Activated T-cell treated with anti-CD3 and anti-CD28 coated beads, Interleukin-2, amount 50 U/mL, for 72 hours (primary cell): Measurements from ENCODE around the gene USP14. TPM values are rescaled to one million over a fixed set of nuclear protein-coding genes. Genes with fewer than 3 reads are reported as not detected.
A peak's percentile ranks its signal among the peaks of the same experiment; 100 is the strongest.

Experiments used
- ATAC-seq, 2 donors: fragments of 150-1000 bp; cut with Tn5 transposase; replicated peaks in 1 of 2; 2 replicates each; pipeline ENCODE4 v1.10.0; 2021; ENCODE audit warnings: moderate library complexity in 2 of 2, mild to moderate bottlenecking in 1 of 2
- DNase-seq, 2 donors: peaks; one replicate each; pipeline ENCODE4 v3.0.0; 2021 to 2022; ENCODE audit warnings: mixed read lengths in 1 of 2
- H3K27ac Mint-ChIP-seq: one replicate; pipeline ENCODE4 v1.8.0; 2022; ENCODE audit warnings: mild to moderate bottlenecking, moderate library complexity, mixed read lengths
- H3K27me3 Mint-ChIP-seq: one replicate; pipeline ENCODE4 v1.8.0; 2022; ENCODE audit warnings: low read depth, mixed read lengths
- H3K36me3 Mint-ChIP-seq, 2 donors: one replicate each; pipeline ENCODE4 v1.8.0; 2022; ENCODE audit warnings: mixed read lengths in 2 of 2, mild to moderate bottlenecking in 1 of 2; ENCODE audit not compliant: insufficient read depth in 2 of 2
- H3K4me1 Mint-ChIP-seq: one replicate; pipeline ENCODE4 v1.8.0; 2022; ENCODE audit warnings: low read depth, mixed read lengths
- H3K4me3 Mint-ChIP-seq, 2 donors: one replicate each; pipeline ENCODE4 v1.8.0; 2022; ENCODE audit warnings: mild to moderate bottlenecking in 2 of 2, mixed read lengths in 2 of 2, moderate library complexity in 2 of 2
- H3K9me3 Mint-ChIP-seq, 2 donors: one replicate each; pipeline ENCODE4 v1.8.0; 2022; ENCODE audit warnings: mixed read lengths in 2 of 2
- total RNA-seq, 2 donors: library from RNA; stranded (reverse); gene quantifications; one replicate each; pipeline ENCODE4 v1.2.3, GENCODE V29; 2022

USP14 gene
- total RNA-seq, 2 donors from 2014 or later = 65.1 to 80.4 TPM

- H3K27ac Mint-ChIP-seq = peak overlapping the region; percentile 34
- no peak for ATAC-seq
- no peak overlapping the region for H3K4me3 Mint-ChIP-seq
- DNase-seq = no peak
- no peaks in the 10 kb centered on the region for H3K9me3 Mint-ChIP-seq
- H3K36me3 Mint-ChIP-seq = peaks cover 4 to 16% of the 10 kb centered on the region in 2 donors
- H3K27me3 Mint-ChIP-seq = no peaks in the 10 kb centered on the region
- H3K4me1 Mint-ChIP-seq = peaks cover 4% of the 10 kb centered on the region
These were observed 25.4 kb downstream of the USP14 start for GRCh38 chr18:183769-184168.

GRCh38 chr18:189254-189653 lies 30.9 kb downstream of the USP14 start:
- H3K4me3 Mint-ChIP-seq = no peak overlapping the region
- H3K27me3 Mint-ChIP-seq = no peaks in the 10 kb centered on the region
- H3K9me3 Mint-ChIP-seq = no peaks in the 10 kb centered on the region
- DNase-seq (no peak), ATAC-seq (no peak)
- no peak overlapping the region for H3K27ac Mint-ChIP-seq
- peaks cover 4% of the 10 kb centered on the region for H3K4me1 Mint-ChIP-seq
- H3K36me3 Mint-ChIP-seq = peaks cover 1 to 8% of the 10 kb centered on the region in 2 donors

- H3K27me3 Mint-ChIP-seq = no peaks in the 10 kb centered on the region
- ATAC-seq (no peak), DNase-seq (no peak)
- H3K36me3 Mint-ChIP-seq = peaks cover 4 to 15% of the 10 kb centered on the region in 2 donors
- H3K27ac Mint-ChIP-seq = no peak overlapping the region
- no peaks in the 10 kb centered on the region for H3K9me3 Mint-ChIP-seq
- H3K4me1 Mint-ChIP-seq = peaks cover 4% of the 10 kb centered on the region
- no peak overlapping the region for H3K4me3 Mint-ChIP-seq
These were observed 33.4 kb downstream of the USP14 start for GRCh38 chr18:191725-192124.

GRCh38 chr18:192801-193200 lies 34.4 kb downstream of the USP14 start:
- H3K27me3 Mint-ChIP-seq = no peaks in the 10 kb centered on the region
- DNase-seq (no peak), ATAC-seq (no peak)
- no peak overlapping the region for H3K27ac Mint-ChIP-seq
- H3K4me1 Mint-ChIP-seq = peaks cover 4% of the 10 kb centered on the region
- H3K9me3 Mint-ChIP-seq = no peaks in the 10 kb centered on the region
- H3K4me3 Mint-ChIP-seq = no peak overlapping the region
- peaks cover 4 to 15% of the 10 kb centered on the region in 2 donors for H3K36me3 Mint-ChIP-seq

- ATAC-seq (no peak), DNase-seq (no peak)
- Mint-ChIP-seq H3K27ac (no peak overlapping the region), H3K27me3 (no peaks in the 10 kb centered on the region), H3K36me3 (peaks cover 2 to 9% of the 10 kb centered on the region in 2 donors), H3K4me3 (no peak overlapping the region), H3K9me3 (no peaks in the 10 kb centered on the region), H3K4me1 (peaks cover 4% of the 10 kb centered on the region)
These were observed 37.3 kb downstream of the USP14 start for GRCh38 chr18:195651-196050.

GRCh38 chr18:199214-199613 lies 40.9 kb downstream of the USP14 start:
- Mint-ChIP-seq H3K27me3 (no peaks in the 10 kb centered on the region), H3K4me3 (no peak overlapping the region), H3K4me1 (no peaks in the 10 kb centered on the region), H3K9me3 (no peaks in the 10 kb centered on the region), H3K27ac (no peak overlapping the region), H3K36me3 (peaks cover 2 to 15% of the 10 kb centered on the region in 2 donors)
- ATAC-seq (no peak), DNase-seq (no peak)

- Mint-ChIP-seq H3K36me3 (peaks cover 2 to 15% of the 10 kb centered on the region in 2 donors), H3K27me3 (no peaks in the 10 kb centered on the region)
These were observed 41.4 kb downstream of the USP14 start for GRCh38 chr18:199768-200167.

GRCh38 chr18:210075-210474 lies 51.7 kb downstream of the USP14 start:
- ATAC-seq = no peak
- Mint-ChIP-seq H3K27ac (peak overlapping the region; percentile 51), H3K36me3 (peaks cover 11 to 40% of the 10 kb centered on the region in 2 donors), H3K9me3 (no peaks in the 10 kb centered on the region), H3K4me3 (no peak overlapping the region), H3K4me1 (no peaks in the 10 kb centered on the region), H3K27me3 (no peaks in the 10 kb centered on the region)
- no peak for DNase-seq

More at GRCh38 chr18:199768-200167, 41.4 kb downstream of the USP14 start:
- Mint-ChIP-seq H3K4me1 (no peaks in the 10 kb centered on the region), H3K9me3 (no peaks in the 10 kb centered on the region), H3K4me3 (no peak overlapping the region), H3K27ac (no peak overlapping the region)
- DNase-seq (no peak), ATAC-seq (no peak)

GRCh38 chr18:210733-211132 lies 52.4 kb downstream of the USP14 start:
- no peak for DNase-seq
- Mint-ChIP-seq H3K9me3 (no peaks in the 10 kb centered on the region), H3K4me3 (no peak overlapping the region), H3K4me1 (no peaks in the 10 kb centered on the region), H3K27ac (no peak overlapping the region), H3K27me3 (no peaks in the 10 kb centered on the region), H3K36me3 (peaks cover 8 to 38% of the 10 kb centered on the region in 2 donors)
- no peak for ATAC-seq

- Mint-ChIP-seq H3K4me1 (no peaks in the 10 kb centered on the region), H3K27ac (peak overlapping the region; percentile 46), H3K4me3 (no peak overlapping the region), H3K27me3 (no peaks in the 10 kb centered on the region), H3K9me3 (no peaks in the 10 kb centered on the region), H3K36me3 (peaks cover 5 to 35% of the 10 kb centered on the region in 2 donors)
- ATAC-seq (no peak), DNase-seq (no peak)
These were observed 53.2 kb downstream of the USP14 start for GRCh38 chr18:211582-211981.

- ATAC-seq = no peak
- no peak for DNase-seq
- Mint-ChIP-seq H3K27me3 (no peaks in the 10 kb centered on the region), H3K27ac (peak overlapping the region; percentile 63), H3K9me3 (no peaks in the 10 kb centered on the region), H3K4me1 (no peaks in the 10 kb centered on the region), H3K36me3 (peaks cover 5 to 43% of the 10 kb centered on the region in 2 donors), H3K4me3 (no peak overlapping the region)
These were observed 54.4 kb downstream of the USP14 start for GRCh38 chr18:212780-213179.

GRCh38 chr18:213505-213904 lies 55.1 kb downstream of the USP14 start:
- Mint-ChIP-seq H3K4me3 (no peak overlapping the region), H3K36me3 (peaks cover 9 to 43% of the 10 kb centered on the region in 2 donors), H3K9me3 (no peaks in the 10 kb centered on the region), H3K27me3 (no peaks in the 10 kb centered on the region), H3K4me1 (no peaks in the 10 kb centered on the region), H3K27ac (no peak overlapping the region)
- no peak for ATAC-seq
- no peak for DNase-seq

GRCh38 chr18:213966-214365 lies 55.6 kb downstream of the USP14 start:
- no peak for ATAC-seq
- DNase-seq = no peak
- Mint-ChIP-seq H3K9me3 (no peaks in the 10 kb centered on the region), H3K4me3 (no peak overlapping the region), H3K4me1 (no peaks in the 10 kb centered on the region), H3K27ac (no peak overlapping the region), H3K36me3 (peaks cover 11 to 45% of the 10 kb centered on the region in 2 donors), H3K27me3 (no peaks in the 10 kb centered on the region)

GRCh38 chr18:215448-216010 lies 57.2 kb downstream of the USP14 start:
- Mint-ChIP-seq H3K27ac (no peak overlapping the region), H3K9me3 (no peaks in the 10 kb centered on the region), H3K4me3 (no peak overlapping the region), H3K27me3 (no peaks in the 10 kb centered on the region), H3K36me3 (peaks cover 12 to 35% of the 10 kb centered on the region in 2 donors), H3K4me1 (no peaks in the 10 kb centered on the region)
- no peak for DNase-seq
- ATAC-seq = no peak
